DMS 273 treated with DMSO at 0.1 percent for 48 hours (cell line): ENCODE measurements around the gene DCANP1.

ENCODE experiments used
- DNase-seq: peaks from one replicate; lab custom pipeline; 2025; lab: John Stamatoyannopoulos, UW

The DCANP1 gene

GRCh38 chr5:135441350-135441831 lies 5.8 kb downstream of the DCANP1 start:
- DNase-seq = no peak

GRCh38 chr5:135440916-135441315 lies 6.2 kb downstream of the DCANP1 start:
- no peak for DNase-seq

- no peak for DNase-seq
These were observed 7.6 kb downstream of the DCANP1 start for GRCh38 chr5:135439231-135440205.

- DNase-seq = no peak
These were observed 8.4 kb downstream of the DCANP1 start for GRCh38 chr5:135438636-135439221.

GRCh38 chr5:135437796-135438560 lies 9.2 kb downstream of the DCANP1 start:
- peak; percentile 95 for DNase-seq

GRCh38 chr5:135437422-135437795 lies 9.7 kb downstream of the DCANP1 start:
- no peak for DNase-seq

GRCh38 chr5:135436951-135437418 lies 10.2 kb downstream of the DCANP1 start:
- DNase-seq = no peak

- no peak for DNase-seq
These were observed 11.4 kb downstream of the DCANP1 start for GRCh38 chr5:135435467-135436330.

GRCh38 chr5:135434591-135435466 lies 12.3 kb downstream of the DCANP1 start:
- DNase-seq = no peak

- DNase-seq = no peak
These were observed 13.3 kb downstream of the DCANP1 start for GRCh38 chr5:135433681-135434426.

- no peak for DNase-seq
These were observed 15.0 kb downstream of the DCANP1 start for GRCh38 chr5:135432113-135432512.

GRCh38 chr5:135430135-135430437 lies 17.1 kb downstream of the DCANP1 start:
- no peak for DNase-seq

GRCh38 chr5:135429301-135430134 lies 17.6 kb downstream of the DCANP1 start:
- DNase-seq = no peak

- no peak for DNase-seq
These were observed 18.6 kb downstream of the DCANP1 start for GRCh38 chr5:135428586-135428985.

GRCh38 chr5:135426102-135427082 lies 20.8 kb downstream of the DCANP1 start:
- peak; percentile 50 for DNase-seq

- DNase-seq = no peak
These were observed 21.5 kb downstream of the DCANP1 start for GRCh38 chr5:135425641-135426040.

GRCh38 chr5:135423846-135424168 lies 23.3 kb downstream of the DCANP1 start:
- no peak for DNase-seq
